Right forelimb (tissue), 1 donor: ENCODE measurements around the gene CDCA8.

Experiments
- DNase-seq: peaks from one replicate; pipeline ENCODE4 v3.0.0-alpha.2; 2018

CDCA8 gene

DNA sequence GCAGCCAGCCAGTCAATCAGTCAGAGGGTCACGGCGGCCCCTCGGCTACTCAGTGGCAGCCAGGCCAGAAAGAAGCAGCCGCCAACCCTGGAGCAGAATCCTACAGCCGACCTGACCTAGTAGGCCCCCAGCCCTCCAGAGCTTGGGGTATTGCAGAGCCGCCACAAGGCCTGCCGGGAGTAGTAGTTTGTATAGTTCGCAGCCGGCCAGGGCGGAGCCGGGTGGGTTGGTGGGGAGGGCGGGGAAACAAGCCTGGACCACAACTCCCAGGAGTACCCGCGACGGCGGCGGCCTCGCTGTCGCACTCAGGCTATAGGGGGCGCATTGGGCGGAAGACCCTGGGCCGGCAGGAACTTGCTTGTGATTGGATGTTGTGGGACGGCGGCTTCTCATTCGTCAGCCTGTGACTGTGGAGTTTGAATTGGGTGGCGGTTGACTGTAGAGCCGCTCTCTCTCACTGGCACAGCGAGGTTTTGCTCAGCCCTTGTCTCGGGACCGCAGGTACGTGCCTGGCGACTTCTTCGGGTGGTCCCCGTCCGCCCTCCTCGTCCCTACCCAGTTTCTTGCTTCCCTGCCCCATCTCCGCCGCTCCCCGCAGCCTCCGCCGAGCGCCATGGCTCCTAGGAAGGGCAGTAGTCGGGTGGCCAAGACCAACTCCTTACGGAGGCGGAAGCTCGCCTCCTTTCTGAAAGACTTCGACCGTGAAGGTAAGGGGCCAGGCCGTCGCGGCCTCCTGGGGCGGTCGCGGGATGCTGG, at the start of gene CDCA8:
Gene CDCA8, plus strand, starts transcription at position 439 of the 756 bp plus-strand sequence. Its CDS starts 175 bp downstream, at position 614.
- DNase-seq = peak; percentile 99

DNA sequence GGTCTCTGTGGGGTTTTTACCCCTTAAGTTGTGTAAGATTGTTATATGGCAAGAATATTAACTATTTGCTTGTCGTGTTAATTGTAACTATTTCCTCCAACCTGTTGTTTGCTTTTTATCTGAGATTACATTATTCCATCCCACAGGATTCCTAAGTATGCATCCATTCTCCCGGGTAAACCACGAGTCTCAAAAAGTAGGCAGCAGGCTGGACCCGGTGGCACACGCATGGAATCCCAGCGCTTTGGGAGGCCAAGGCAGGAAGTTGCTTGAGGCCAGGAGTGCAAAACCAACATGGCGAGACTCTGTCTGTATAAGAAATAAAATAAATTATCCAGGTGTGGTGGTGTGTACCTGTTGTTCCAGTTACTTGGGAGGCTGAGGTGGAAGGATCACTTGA, 45.0 kb upstream of the CDCA8 start:
- DNase-seq = no peak

DNA sequence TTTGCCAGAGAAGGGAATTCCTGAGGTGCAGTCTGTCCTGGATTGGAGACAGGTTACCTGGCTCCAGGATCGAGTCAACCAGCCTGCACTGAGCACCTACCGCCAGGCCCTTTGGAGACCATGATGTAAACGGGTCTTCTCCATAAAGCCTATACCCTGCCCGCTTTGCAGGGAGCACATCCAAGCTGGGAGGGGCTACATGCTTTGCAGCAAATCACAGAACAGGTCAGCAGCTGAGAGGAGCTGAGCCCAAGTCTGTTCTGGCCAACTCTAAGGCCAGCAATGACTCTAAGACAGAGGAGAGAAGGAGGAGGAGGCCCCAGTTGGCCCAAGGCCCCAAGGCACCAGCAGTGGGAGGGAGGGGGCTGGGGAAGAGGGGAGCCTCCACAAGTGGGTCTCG, 42.1 kb upstream of the CDCA8 start:
- DNase-seq = no peak

DNA sequence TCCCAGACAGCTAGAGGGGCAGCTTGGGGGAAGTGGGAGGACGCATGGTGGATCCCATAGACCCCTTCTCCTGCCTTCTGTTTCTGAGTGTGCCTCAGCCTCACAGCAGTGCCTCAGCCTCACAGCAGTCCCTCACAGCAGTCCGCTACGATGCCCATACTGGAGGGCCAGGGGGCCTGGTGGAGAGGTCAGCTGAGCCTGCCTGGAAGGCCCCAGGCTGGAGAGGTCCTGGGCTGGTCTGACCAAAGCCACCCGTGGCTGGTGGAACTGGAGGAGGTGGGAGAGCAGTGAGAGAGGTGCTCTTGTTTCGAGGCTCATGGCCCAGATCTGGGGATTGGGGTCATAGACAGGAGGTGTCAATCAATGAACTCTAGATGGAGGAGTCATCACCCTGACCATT, 41.6 kb upstream of the CDCA8 start:
- no peak for DNase-seq

DNA sequence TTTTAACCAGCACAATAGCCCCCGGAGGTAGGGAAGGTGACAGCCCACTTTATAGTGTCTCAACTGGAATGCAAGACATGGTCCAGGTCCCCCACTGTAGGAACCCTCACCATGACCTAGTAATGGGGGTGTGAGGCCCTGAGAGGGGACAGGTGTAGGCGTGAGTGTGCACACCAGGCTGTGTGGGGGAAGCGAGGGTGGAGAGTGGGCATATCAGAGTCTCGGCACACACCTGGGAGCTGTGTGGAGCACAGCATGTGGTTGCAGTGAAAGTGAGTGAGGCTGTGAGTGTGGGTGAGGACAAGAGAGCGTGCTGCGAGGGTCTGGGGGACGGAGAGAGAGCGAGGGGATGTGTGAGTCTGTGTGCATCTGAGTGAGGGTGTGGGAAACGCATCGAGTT, 40.5 kb upstream of the CDCA8 start:
- no peak for DNase-seq

DNA sequence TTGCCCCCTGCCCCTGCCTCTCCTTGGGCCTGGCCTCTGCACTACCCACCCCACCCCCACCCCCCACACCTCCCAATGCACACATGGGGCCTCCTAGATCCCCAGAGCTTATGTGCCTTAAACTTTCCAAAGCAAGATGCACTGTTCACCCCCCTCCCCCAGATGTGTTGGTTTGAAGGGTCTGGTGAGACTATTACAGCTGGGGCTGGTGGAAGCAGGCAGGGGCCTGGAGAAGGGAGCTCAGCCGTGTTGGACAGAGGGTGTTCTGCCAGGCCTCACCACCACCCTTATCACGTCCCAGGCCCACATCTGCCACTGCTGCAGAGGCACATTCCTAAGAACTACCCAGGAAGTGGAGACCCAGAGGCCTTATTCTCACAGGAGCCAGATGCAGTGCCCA, 39.3 kb upstream of the CDCA8 start:
- no peak for DNase-seq

DNA sequence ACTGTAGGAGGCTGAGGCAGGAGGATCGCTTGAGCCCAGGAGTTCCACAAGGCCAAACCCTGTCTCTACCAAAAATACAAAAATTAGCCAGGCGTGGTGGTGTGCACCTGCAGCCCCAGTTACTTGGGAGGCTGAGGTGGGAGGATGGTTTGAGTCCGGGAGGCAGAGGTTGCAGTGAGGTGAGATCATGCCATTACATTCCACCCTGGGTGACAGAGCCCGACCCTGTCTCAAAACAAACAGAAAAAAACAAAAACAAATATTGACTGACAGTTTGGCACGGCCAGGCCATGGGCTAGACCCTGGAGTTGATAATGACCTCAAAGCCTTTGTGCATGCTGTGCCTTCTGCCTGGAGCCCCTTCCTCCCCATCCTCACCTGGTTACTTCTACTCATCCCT, 38.4 kb upstream of the CDCA8 start:
- no peak for DNase-seq

DNA sequence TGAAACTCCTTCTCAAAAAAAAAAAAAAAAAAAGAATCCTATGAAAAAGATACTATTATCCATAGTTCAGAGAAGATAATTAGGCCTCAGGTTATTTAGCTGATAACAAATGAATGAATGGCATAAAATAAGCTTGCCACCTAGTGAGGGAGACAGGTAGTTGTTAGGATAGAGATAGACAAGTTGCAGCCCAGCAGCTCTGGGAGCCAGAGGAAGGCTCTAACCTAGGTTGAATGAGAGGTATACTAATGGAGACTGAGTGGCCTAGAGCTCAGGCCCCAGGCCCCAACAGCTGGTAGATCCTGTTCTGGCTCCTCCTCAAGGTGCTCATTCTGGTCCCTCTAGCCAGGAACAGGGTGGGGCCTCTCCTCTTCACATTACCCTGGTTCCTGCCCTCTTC, 37.0 kb upstream of the CDCA8 start:
- no peak for DNase-seq

DNA sequence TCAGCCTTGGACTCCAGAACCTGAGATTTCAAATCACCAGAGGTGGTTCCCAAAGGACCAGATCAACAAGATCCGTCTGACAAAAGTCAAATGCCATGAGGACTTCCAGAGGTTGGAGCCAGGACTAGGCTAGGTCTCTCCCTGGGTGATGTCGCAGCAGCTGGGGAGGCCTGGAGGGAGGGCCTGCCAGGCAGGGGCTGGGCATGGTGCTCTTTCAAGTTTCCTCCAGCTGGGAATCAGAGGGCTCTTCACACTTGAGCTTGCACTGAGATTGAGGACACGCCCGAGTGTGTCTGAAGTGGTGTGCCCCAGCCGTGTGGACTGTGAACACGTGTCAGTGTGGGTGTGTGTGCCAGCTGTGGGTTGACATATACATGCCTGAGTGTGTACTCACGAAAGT, 36.3 kb upstream of the CDCA8 start:
- no peak for DNase-seq

DNA sequence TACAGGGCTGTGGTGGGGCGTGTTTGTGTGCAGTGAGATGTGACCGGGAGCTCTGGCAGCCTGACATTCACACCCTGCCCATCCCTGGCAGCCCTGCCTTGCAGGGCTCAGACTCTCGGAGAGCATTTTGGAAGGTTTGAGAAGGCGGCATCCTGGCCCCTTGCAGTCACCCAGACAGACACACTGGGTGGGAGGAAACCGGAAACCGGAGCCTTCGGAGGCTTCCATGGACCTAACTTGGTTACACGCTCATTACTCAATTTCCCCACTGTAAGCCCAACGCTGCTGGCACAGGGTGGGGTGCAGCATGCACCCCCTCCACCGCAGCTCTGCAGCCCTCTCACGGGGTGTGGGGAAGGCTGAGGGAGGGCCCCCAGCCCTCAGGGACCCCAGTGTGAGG, 35.4 kb upstream of the CDCA8 start:
- DNase-seq = no peak

DNA sequence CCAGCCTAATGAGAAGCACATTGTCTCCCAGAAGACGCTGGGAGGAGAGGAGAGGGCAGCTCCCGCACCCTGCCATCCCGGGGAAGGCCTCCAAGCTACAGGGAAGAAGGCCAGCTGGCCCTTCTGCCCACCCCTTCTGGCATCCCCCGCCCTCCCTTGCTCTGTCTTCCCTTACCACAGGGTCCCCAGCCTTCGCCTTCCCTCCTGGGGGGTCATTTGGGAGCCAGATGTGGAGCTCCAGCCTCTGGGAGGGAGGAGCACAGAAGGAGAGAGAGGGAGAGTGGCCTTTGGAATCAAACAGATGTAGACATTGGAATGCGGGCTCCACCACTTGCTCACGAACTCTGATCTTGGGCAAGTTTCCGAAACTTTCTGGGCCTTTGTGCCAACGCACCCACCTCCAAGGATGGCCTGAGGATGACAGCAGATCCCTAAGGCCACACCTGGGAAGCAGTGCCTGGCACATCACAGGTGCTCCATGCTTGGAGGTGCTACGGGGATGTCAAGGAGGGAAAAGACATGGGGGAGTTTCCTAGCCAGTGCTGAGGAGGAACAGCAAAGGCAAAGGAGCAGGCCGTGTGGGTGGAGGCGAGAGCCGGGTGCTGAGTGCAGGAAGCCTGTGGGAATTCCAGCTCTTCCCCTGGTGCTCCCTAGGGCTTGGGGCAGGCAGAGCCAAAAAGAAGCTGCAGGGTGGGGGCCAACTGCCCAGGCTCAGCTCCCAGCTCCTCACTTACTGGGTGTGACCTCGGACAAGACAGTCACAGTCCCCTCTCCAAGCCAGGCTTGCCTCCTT, 34.5 kb upstream of the CDCA8 start:
- DNase-seq = no peak

DNA sequence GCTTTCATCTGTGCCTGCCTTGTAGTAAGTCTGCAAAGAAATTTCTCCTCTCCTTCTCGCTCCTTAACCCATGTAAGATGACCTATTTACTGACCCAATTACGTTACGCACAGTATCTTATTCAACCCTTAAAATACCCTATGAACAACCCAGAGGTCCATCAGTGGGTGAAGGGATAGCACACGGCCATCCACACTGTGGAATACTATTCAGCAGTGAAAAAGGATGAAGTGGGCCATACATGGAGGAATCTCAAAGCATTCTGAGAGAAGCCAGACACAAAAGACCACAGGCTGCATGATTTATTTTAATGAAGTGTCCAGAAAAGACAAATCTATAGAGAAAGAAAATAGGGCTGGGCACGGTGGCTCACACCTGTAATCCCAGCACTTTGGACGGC, 33.8 kb upstream of the CDCA8 start:
- no peak for DNase-seq

DNA sequence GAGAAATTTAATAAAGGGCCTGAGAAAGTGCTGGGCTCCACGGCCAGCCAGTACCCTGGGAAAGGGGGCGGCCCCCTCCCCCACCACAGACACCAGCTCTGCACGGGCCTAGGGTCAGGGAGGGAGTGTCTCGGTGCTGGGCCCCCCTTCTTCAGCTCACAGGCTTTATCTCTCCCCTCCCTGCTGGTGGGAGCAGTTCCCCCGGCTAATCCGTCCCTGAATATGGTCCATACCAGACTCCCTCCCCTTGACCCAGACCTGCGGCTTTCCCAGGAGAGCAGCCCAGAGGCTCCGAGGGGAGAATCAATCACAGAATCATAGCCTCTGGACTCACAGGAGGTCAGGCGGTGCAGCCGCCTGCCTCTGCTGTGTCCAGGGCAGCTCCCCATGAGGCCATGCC, 31.7 kb upstream of the CDCA8 start:
- DNase-seq = no peak

DNA sequence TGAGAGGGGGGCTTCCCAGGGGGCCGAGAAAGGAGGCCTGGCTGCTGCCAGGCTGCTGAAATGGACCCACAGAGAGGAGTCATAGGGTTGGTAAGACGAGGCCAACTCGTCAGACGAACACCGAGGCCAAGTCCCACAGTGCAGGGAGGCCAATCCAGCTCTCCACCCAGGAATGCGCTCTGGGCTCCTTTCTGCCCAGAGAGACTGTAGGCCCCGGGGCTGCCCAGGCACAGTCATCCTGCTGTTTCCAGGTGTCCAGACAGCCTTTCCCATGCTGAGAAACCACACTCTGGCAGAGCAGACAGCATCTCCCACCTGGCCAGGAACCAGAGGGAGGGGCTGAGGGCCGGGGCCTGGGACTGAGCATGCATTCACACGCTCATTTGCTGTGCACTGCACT, 30.9 kb upstream of the CDCA8 start:
- no peak for DNase-seq

DNA sequence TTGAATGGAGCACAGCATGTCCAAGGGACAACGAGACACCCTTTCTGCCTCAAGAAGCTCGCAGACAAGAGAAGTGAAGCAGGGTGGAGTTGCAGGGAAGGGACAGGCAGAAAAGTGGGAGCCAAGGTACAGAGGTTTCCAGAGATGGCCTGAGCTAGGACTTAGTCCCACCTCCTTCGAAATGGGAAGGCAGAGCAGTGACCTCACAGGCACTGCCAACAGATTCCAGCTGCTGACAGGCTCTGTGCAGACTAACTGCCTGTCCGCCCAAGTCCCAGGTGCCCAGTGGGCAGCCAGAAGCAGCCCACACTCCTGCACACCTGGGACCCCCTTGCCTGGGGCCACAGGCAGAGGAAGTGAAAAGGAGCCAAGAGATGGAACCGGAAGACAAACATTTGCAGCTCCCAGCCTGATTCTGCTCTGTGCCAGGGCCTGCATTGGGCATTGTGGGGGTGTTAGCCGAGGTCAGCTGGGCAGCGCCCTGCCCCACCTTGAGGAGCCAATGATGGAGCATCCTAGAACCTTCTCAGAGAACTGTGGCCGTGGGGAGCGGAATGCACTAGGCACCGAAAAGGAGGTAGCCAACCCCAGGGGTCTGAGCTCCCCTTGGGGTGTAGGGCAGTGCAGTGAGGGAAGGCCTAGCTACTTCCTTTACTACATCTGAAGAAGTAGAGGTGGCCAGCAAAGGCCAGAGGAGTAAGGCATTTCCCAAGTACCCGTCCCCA, 30.1 kb upstream of the CDCA8 start:
- DNase-seq = no peak

DNA sequence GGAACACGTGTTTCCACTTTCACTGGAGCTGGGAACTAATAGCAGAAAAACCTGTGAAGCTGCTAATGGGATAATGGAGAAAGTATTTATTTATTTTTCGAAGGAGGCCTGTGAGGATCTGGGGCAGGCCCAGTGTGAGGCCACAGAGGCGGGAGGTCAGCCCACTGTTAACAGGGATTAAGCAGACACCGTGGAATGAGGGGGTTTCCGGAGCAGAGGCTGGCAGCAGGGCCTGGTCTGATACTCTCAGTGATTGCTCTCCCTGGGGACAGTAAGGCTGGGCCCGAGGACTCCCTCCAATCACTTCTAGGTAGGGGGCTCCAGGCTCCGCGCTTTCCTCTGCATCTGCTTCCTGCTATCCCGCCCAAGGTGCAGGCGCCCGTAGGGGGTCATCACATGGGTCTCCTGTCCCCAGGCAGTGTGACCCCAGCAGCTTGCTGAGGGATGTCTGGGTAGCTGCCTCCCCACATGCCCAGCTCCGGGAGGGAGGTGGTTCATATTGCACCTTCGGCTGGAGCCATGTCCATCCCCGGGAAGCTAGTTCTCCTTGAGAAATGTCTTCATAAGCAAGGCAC, 28.8 kb upstream of the CDCA8 start:
- no peak for DNase-seq

DNA sequence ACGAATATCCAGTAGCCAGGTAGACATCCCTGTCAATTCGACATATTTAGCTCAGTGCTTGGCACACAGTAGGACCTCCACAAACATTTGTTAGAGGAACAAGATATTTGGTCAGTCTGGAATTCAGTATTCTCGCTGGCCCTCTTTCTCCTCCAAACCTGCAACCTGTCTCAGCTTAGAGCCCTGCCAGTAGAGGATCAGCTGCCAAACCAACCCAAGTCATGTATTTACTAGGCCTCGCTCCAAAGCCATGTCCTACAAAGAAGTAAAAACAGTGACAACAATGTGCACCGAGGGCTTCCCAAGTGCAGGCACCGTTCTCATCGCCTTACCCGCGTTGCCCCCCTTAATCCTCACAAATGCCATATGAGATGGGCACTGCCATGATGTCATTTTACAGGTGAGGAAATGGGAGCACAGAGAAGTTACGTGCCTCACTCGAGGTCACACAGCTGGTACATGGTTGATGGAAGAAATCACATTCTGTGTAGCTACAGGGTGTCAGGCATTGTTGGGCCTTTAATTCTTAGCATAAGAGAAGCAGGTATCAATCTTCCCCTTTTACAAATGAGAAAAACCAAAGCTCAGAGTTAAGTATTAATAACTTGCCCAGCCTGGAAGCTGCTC, 26.0 kb upstream of the CDCA8 start:
- no peak for DNase-seq

DNA sequence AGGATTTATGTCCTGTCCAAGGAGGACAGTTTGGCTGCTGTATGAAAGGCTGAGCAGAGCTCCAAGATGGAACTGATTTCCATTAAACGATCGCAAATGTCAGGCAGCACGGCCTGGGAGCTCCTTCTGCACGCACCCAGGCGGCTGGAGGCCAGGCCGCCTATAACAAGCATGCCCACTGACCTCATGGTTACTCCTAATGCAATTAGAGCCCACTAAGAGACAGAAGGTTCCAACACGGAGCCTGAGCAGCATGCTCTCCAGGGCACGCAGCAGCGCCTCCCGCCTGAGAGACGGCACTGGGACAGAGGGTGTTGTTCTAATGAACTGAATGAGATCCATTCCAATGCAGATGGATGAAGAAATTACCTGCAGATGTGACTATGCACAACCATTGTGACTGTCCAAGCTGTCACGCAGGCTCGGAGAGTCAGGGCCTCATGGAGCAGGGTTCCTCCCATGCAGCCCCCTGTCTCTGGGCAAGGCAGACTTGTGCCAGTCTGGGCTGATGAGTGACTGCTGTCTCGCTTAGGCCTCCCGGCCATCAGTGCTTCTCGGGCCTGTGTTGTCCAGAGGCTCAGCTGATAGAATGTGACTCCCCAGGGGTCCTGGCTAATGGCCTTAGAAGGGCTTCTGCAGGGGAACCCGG, 25.2 kb upstream of the CDCA8 start:
- no peak for DNase-seq

DNA sequence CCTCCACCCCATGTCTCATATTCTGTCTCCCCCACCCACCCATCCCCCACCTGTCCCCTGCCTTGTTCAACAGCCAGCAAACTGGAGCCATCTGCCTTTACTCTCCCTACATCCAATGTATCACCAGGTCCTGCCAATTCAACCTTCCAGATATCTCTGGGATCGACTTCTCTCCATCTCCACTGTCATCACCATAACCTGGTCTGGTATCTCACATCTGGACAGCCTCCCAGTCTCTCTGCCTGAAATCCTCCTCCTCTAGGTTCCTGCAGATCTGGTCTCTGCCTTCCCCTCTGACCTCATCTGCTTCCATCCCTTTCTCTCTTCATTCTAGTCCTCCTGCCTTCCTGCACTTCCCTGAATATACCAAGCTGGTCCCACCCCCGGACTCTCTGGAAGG, 22.2 kb upstream of the CDCA8 start:
- DNase-seq = no peak

DNA sequence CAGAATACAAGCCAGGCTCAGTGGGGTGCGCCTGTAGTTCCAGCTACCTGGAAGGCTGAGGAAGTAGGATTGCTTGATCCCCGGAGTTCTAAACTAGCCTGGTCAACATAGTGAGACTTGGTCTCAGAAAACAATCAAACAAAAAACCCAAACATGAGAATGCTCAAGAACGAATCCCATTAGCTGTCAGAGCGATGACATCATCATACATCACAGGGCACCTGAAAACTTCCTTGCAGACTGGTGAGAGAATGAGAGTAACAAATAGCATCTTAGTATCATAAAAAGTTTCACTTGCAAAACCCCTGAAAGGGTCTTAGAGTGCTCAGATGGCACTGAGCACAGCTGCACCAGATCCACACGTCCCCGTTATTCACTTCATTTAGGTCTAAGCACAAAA, 21.1 kb upstream of the CDCA8 start:
- no peak for DNase-seq

DNA sequence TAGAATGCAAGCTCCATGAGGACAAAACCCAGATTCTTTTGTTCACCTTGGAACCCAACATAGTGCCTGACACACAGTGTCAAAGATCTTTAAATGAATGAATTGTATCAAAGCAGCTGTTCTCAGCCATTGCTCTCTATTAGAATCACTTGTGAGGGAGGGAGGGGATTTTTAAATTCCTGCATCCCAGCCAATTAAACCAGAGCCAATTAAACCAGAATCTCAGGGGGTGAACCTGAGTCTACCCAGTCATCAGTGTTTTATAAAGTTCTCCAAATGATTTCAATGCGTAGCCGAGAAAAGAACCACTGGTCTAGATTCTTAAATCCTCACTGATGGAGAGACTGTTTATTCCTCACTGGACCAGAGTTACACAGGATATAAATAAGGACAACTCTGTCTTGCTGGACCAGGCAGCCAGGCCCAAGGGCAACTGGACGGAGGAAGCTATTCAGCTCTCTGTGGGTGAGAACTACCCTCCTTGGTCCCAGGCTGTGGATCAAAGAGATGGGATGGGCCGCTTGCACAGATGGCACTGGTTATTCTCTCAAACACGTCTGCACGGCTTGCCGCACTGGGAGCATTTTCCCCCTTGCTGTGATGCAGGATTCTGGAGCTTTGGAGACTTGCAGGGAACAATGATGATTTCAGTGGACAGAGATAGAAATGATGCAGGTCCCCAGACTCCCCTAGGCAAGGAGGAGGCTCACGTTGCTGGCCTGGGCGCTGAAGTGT, 20.0 kb upstream of the CDCA8 start:
- DNase-seq = no peak

DNA sequence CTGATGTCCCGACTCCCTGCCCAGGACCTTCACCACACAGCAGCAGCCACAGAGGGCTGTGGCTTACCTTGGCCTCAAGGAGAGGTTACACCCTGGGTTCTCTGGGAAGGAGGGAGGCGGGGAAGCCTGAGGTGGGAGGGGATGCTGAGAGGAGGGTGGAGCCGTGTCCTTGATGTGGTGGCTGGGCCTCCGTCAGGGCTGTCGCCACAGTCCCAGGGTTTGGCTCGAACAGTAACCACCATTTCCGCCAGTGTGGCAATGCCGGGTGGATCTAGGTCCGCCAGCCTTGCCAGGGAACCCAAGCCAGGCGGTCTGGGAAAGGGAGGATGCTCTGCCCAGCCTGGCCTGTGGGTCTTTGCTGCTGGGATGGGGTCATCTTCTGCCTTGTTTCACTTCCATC, 18.4 kb upstream of the CDCA8 start:
- DNase-seq = no peak
